ENCODE data around the gene GAK.
A peak's percentile ranks its signal among the peaks of the same experiment; 100 is the strongest.

GAK gene

GRCh38 chr4:907691-908425 is 24.3 kb downstream of the GAK start:
- DNase-seq (ENCODE audit: low read depth in 2 of 2) = peak; percentile 69

- DNase-seq (ENCODE audit: low read depth in 2 of 2) = no peak
Observed at GRCh38 chr4:907103-907400, 25.1 kb downstream of the GAK start.

- DNase-seq (ENCODE audit: low read depth in 2 of 2) = no peak
Observed at GRCh38 chr4:906339-907102, 25.6 kb downstream of the GAK start.

GRCh38 chr4:905485-906338 is 26.4 kb downstream of the GAK start:
- DNase-seq (ENCODE audit: low read depth in 2 of 2) = no peak

- DNase-seq (ENCODE audit: low read depth in 2 of 2) = no peak
Observed at GRCh38 chr4:903066-904046, 28.8 kb downstream of the GAK start.

- no peak for DNase-seq (ENCODE audit: low read depth in 2 of 2)
Observed at GRCh38 chr4:901192-901910, 30.8 kb downstream of the GAK start.

- DNase-seq (ENCODE audit: low read depth in 2 of 2) = no peak
Observed at GRCh38 chr4:900721-901120, 31.4 kb downstream of the GAK start.

GRCh38 chr4:900073-900472 is 32.0 kb downstream of the GAK start:
- no peak for DNase-seq (ENCODE audit: low read depth in 2 of 2)

- DNase-seq (ENCODE audit: low read depth in 2 of 2) = no peak
Observed at GRCh38 chr4:899556-899906, 32.6 kb downstream of the GAK start.

GRCh38 chr4:898869-899555 is 33.1 kb downstream of the GAK start:
- DNase-seq (ENCODE audit: low read depth in 2 of 2) = no peak

- DNase-seq (ENCODE audit: low read depth in 2 of 2) = no peak
Observed at GRCh38 chr4:898123-898522, 34.0 kb downstream of the GAK start.

GRCh38 chr4:896630-897029 is 35.5 kb downstream of the GAK start:
- DNase-seq (ENCODE audit: low read depth in 2 of 2) = no peak

GRCh38 chr4:896216-896615 is 35.9 kb downstream of the GAK start:
- no peak for DNase-seq (ENCODE audit: low read depth in 2 of 2)

GRCh38 chr4:895596-895995 is 36.5 kb downstream of the GAK start:
- no peak for DNase-seq (ENCODE audit: low read depth in 2 of 2)

- DNase-seq (ENCODE audit: low read depth in 2 of 2) = no peak
Observed at GRCh38 chr4:893995-894705, 38.0 kb downstream of the GAK start.

- no peak for DNase-seq (ENCODE audit: low read depth in 2 of 2)
Observed at GRCh38 chr4:893276-893994, 38.7 kb downstream of the GAK start.

GRCh38 chr4:892780-893179 is 39.3 kb downstream of the GAK start:
- DNase-seq (ENCODE audit: low read depth in 2 of 2) = no peak

- DNase-seq (ENCODE audit: low read depth in 2 of 2) = no peak
Observed at GRCh38 chr4:891747-892146, 40.4 kb downstream of the GAK start.

All from fibroblast of skin of left biceps (primary cell).